Left ventricle myocardium inferior (tissue), 1 donor: ENCODE measurements around the gene GNG3. TPM values are rescaled to one million over a fixed set of nuclear protein-coding genes. Genes with fewer than 3 reads are reported as not detected.

Experiments used
- DNase-seq: peaks from one replicate; pipeline ENCODE4 v3.0.0-alpha.2; 2020
- H3K27ac ChIP-seq: fragments of 200-600 bp; replicated peaks from 2 replicates; pipeline ENCODE4 v1.8.0; 2021
- H3K27me3 ChIP-seq: fragments of 200-600 bp; 2 replicates; pipeline ENCODE4 v1.8.0; 2021; ENCODE audit warnings: low read depth
- H3K36me3 ChIP-seq: fragments of 200-600 bp; 2 replicates; pipeline ENCODE4 v1.8.0; 2021
- H3K4me1 ChIP-seq: fragments of 200-600 bp; 2 replicates; pipeline ENCODE4 v1.8.0; 2021
- H3K4me3 ChIP-seq: fragments of 200-600 bp; 2 replicates; pipeline ENCODE4 v1.8.0; 2021; ENCODE audit warnings: mild to moderate bottlenecking, moderate library complexity
- H3K9me3 ChIP-seq: fragments of 200-600 bp; replicated peaks from 2 replicates; pipeline ENCODE4 v1.8.0; 2021
- CTCF ChIP-seq: fragments of 200-600 bp; IDR thresholded peaks from 2 replicates; pipeline ENCODE4 v1.8.0; 2021; ENCODE audit warnings: antibody characterized with exemption, mild to moderate bottlenecking, borderline replicate concordance
- intact Hi-C: fragments of 100-400 bp; cut with micrococcal nuclease; formaldehyde crosslinking; loops from one replicate; pipeline ENCODE4 v1.11.0; 2022
- total RNA-seq: library from RNA; stranded (reverse); fragmentation: NEBNext Ultra II Directional; extraction: Animal tissue kit (Norgen Biotek cat#: 25700); gene quantifications from one replicate; pipeline ENCODE4 v1.2.1, GENCODE V29; 2021
- donor health status: DM: no; HTN: yes; CAD: no; lungs with severe emphysema.

GNG3 gene
- total RNA-seq, 1 donor from 2014 or later: not detected

GRCh38 chr11:62715150-62716130, 8.0 kb downstream of the GNG3 start:
- H3K9me3 ChIP-seq: no peaks in the 10 kb centered on the region
- H3K4me3 ChIP-seq: no peak overlapping the region
- no peak overlapping the region for H3K27ac ChIP-seq
- DNase-seq: no peak
- H3K27me3 ChIP-seq: no peaks in the 10 kb centered on the region
- peaks cover 70% of the 10 kb centered on the region for H3K4me1 ChIP-seq
- intact Hi-C loops: no loop called here
- no peak for TF ChIP-seq CTCF
- H3K36me3 ChIP-seq: peaks cover 100% of the 10 kb centered on the region

GRCh38 chr11:62716206-62716605, 8.7 kb downstream of the GNG3 start:
- Histone ChIP-seq H3K9me3 (no peaks in the 10 kb centered on the region), H3K27ac (no peak overlapping the region), H3K36me3 (peaks cover 100% of the 10 kb centered on the region), H3K4me1 (peaks cover 67% of the 10 kb centered on the region), H3K4me3 (no peak overlapping the region), H3K27me3 (no peaks in the 10 kb centered on the region)
- no peak for DNase-seq
- TF ChIP-seq CTCF: no peak
- intact Hi-C loops: no loop called here

GRCh38 chr11:62716816-62717215, 9.3 kb downstream of the GNG3 start:
- intact Hi-C loops: no loop called here
- H3K9me3 ChIP-seq: no peaks in the 10 kb centered on the region
- no peak for TF ChIP-seq CTCF
- H3K4me3 ChIP-seq: no peak overlapping the region
- H3K27ac ChIP-seq: no peak overlapping the region
- no peaks in the 10 kb centered on the region for H3K27me3 ChIP-seq
- peaks cover 100% of the 10 kb centered on the region for H3K36me3 ChIP-seq
- DNase-seq: no peak
- H3K4me1 ChIP-seq: peaks cover 69% of the 10 kb centered on the region

GRCh38 chr11:62719302-62719978, 12.0 kb downstream of the GNG3 start:
- no peak for DNase-seq
- Histone ChIP-seq H3K9me3 (no peaks in the 10 kb centered on the region), H3K27me3 (no peaks in the 10 kb centered on the region), H3K4me3 (no peak overlapping the region), H3K27ac (no peak overlapping the region), H3K4me1 (peaks cover 71% of the 10 kb centered on the region), H3K36me3 (peaks cover 99% of the 10 kb centered on the region)
- intact Hi-C loops: no loop called here
- no peak for TF ChIP-seq CTCF

GRCh38 chr11:62721994-62722393, 14.5 kb downstream of the GNG3 start:
- peaks cover 73% of the 10 kb centered on the region for H3K4me1 ChIP-seq
- no peak for DNase-seq
- no peak overlapping the region for H3K27ac ChIP-seq
- intact Hi-C loops: loop anchor here (10.0 kb wide), 1 partner anchor 113 kb away; the partner anchor contains the start of genes STX5, TEX54 and WDR74
- TF ChIP-seq CTCF: no peak
- peaks cover 73% of the 10 kb centered on the region for H3K36me3 ChIP-seq
- H3K9me3 ChIP-seq: no peaks in the 10 kb centered on the region
- no peak overlapping the region for H3K4me3 ChIP-seq
- no peaks in the 10 kb centered on the region for H3K27me3 ChIP-seq
